SU-DHL-6 (cell line): Measurements from ENCODE around the gene BRSK1.
A peak's percentile ranks its signal among the peaks of the same experiment; 100 is the strongest.

Experiments
- H2AFZ ChIP-seq: fragments of 200-600 bp; sonication (generic); 2 replicates; pipeline ENCODE4 v1.6.1; 2014; ENCODE audit warnings: low read depth, mild to moderate bottlenecking, moderate library complexity, mixed read lengths, antibody characterized with exemption, low read length; ENCODE audit not compliant: severe bottlenecking
- H3F3A ChIP-seq: fragments of 200-600 bp; shearing (Covaris generic); 2 replicates; pipeline ENCODE4 v1.6.0; 2016; ENCODE audit warnings: antibody characterized with exemption, mild to moderate bottlenecking; ENCODE audit not compliant: insufficient read depth
- H3K27ac ChIP-seq: fragments of 200-600 bp; sonication (generic); 2 replicates; pipeline ENCODE4 v1.5.1; 2016; ENCODE audit warnings: low read depth, mild to moderate bottlenecking, low read length, moderate library complexity, mixed read lengths
- H3K27me3 ChIP-seq: fragments of 200-600 bp; sonication (generic), shearing (Covaris generic); 2 replicates; pipeline ENCODE4 v1.6.0; 2014; ENCODE audit warnings: mild to moderate bottlenecking, low read length
- H3K36me3 ChIP-seq: fragments of 200-600 bp; sonication (generic); 2 replicates; pipeline ENCODE4 v1.6.1; 2014; ENCODE audit warnings: mild to moderate bottlenecking, low read length, mixed read lengths
- H3K4me2 ChIP-seq: fragments of 300-600, 200-600 bp; shearing (Covaris generic), sonication (generic); 2 replicates; pipeline ENCODE4 v1.6.0; 2014; ENCODE audit warnings: low read length, low read depth, mild to moderate bottlenecking; ENCODE audit not compliant: poor library complexity, severe bottlenecking
- H3K4me3 ChIP-seq: fragments of 200-600 bp; sonication (generic); 2 replicates; pipeline ENCODE4 v1.5.1; 2014; ENCODE audit warnings: antibody characterized with exemption, low read length, mild to moderate bottlenecking, mixed read lengths; ENCODE audit not compliant: insufficient read depth, poor library complexity, severe bottlenecking
- H3K79me2 ChIP-seq: fragments of 200-600 bp; sonication (generic); 2 replicates; pipeline ENCODE4 v1.6.1; 2014; ENCODE audit warnings: mild to moderate bottlenecking, low read length, moderate library complexity; ENCODE audit not compliant: insufficient read depth
- H3K9ac ChIP-seq: fragments of 200-600 bp; sonication (generic); 2 replicates; pipeline ENCODE4 v1.7.0; 2014; ENCODE audit warnings: mild to moderate bottlenecking, low read length
- H3K9me2 ChIP-seq: fragments of 200-600 bp; sonication (generic); replicated peaks from 2 replicates; pipeline ENCODE4 v1.6.1; 2014; ENCODE audit warnings: low read length; ENCODE audit not compliant: insufficient read depth
- H3K9me3 ChIP-seq: fragments of 200-600 bp; sonication (generic); 2 replicates; pipeline ENCODE4 v1.6.1; 2014; ENCODE audit warnings: low read length, mixed read lengths; ENCODE audit not compliant: insufficient read depth
- H4K20me1 ChIP-seq: fragments of 200-600 bp; sonication (generic); 2 replicates; pipeline ENCODE4 v1.6.1; 2014; ENCODE audit warnings: low read depth, mild to moderate bottlenecking, antibody characterized with exemption, low read length, moderate library complexity, mixed read lengths
- CTCF ChIP-seq: fragments of 200-600 bp; sonication (generic); IDR thresholded peaks from one replicate; pipeline ENCODE4 v1.5.1; 2017; ENCODE audit warnings: antibody characterized with exemption, mild to moderate bottlenecking, low read length, moderate library complexity; ENCODE audit not compliant: insufficient read depth, poor library complexity, severe bottlenecking
- EZH2phosphoT487 ChIP-seq: fragments of 200-600 bp; sonication (generic), shearing (Covaris generic); conservative IDR thresholded peaks from 2 replicates; pipeline ENCODE4 v1.6.1; 2018; ENCODE audit warnings: mild to moderate bottlenecking, antibody characterized with exemption, low read length, moderate library complexity, mixed read lengths

BRSK1 gene

DNA sequence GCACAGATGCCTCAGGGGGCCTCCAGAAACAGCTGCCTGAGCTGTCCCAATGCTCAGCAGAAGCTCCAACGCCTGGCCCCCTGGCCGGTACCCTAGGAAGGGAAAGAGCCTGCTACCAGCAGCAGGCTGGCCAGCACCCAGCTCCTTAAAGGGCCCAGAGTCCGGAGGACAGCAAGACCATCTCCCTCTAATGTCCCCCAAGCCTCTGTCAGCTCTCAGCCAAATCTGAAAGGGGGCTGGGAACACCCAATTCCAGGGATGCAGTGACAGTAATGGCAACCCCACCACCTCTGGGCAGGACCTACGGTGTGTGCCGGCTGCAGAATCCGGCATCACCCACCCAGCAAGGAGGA is 29.2 kb upstream of the BRSK1 start:
- Histone ChIP-seq H4K20me1 (no peaks in the 10 kb centered on the region), H3K79me2 (peaks cover 91% of the 10 kb centered on the region), H3F3A (peaks cover 43% of the 10 kb centered on the region), H3K27me3 (no peaks in the 10 kb centered on the region), H3K9me3 (no peaks in the 10 kb centered on the region), H3K9ac (peak overlapping the region; percentile 94), H3K36me3 (no peaks in the 10 kb centered on the region), H3K9me2 (no peaks in the 10 kb centered on the region), H2AFZ (no peak overlapping the region), H3K4me2 (peak overlapping the region; percentile 98), H3K4me3 (peak overlapping the region; percentile 73), H3K27ac (peak overlapping the region; percentile 99)
- no peak for TF ChIP-seq EZH2phosphoT487

- TF ChIP-seq EZH2phosphoT487 (no peak), CTCF (no peak)
- H4K20me1 ChIP-seq, result no peaks in the 10 kb centered on the region
- peak overlapping the region; percentile 98 for H3K4me2 ChIP-seq
- no peaks in the 10 kb centered on the region for H3K9me2 ChIP-seq
- peaks cover 79% of the 10 kb centered on the region for H3K79me2 ChIP-seq
- H3K9me3 ChIP-seq, result no peaks in the 10 kb centered on the region
- H3K27ac ChIP-seq, result peak overlapping the region; percentile 99
- H3K27me3 ChIP-seq, result no peaks in the 10 kb centered on the region
- no peak overlapping the region for H2AFZ ChIP-seq
- peaks cover 50% of the 10 kb centered on the region for H3F3A ChIP-seq
- H3K4me3 ChIP-seq, result peak overlapping the region; percentile 73
- H3K36me3 ChIP-seq, result no peaks in the 10 kb centered on the region
- peak overlapping the region; percentile 94 for H3K9ac ChIP-seq
These were observed 28.0 kb upstream of the BRSK1 start for GRCh38 chr19:55255618-55256423.

GRCh38 chr19:55256562-55257460 is 27.0 kb upstream of the BRSK1 start:
- Histone ChIP-seq H3K9ac (peak overlapping the region; percentile 94), H3K4me2 (peak overlapping the region; percentile 98), H3K36me3 (no peaks in the 10 kb centered on the region), H3K27me3 (no peaks in the 10 kb centered on the region), H3K79me2 (peaks cover 69% of the 10 kb centered on the region), H3F3A (peaks cover 50% of the 10 kb centered on the region), H3K27ac (peak overlapping the region; percentile 99), H4K20me1 (no peaks in the 10 kb centered on the region), H3K9me2 (no peaks in the 10 kb centered on the region), H3K9me3 (no peaks in the 10 kb centered on the region), H2AFZ (no peak overlapping the region), H3K4me3 (peak overlapping the region; percentile 73)
- TF ChIP-seq EZH2phosphoT487 (no peak), CTCF (no peak)
